H7 (cell line): ENCODE measurements around the gene HOXA5. TPM values are rescaled to one million over a fixed set of nuclear protein-coding genes. Genes with fewer than 3 reads are reported as not detected.

Experiments used
- DNase-seq: peaks from one replicate; pipeline ENCODE4 v3.0.0; 2012
- H3K27me3 ChIP-seq: 2 replicates; pipeline ENCODE4 v1.6.0; 2011; ENCODE audit warnings: mild to moderate bottlenecking, low read length; ENCODE audit not compliant: control insufficient read depth, insufficient read depth
- H3K36me3 ChIP-seq: replicated peaks from 2 replicates; pipeline ENCODE4 v1.5.1; 2011; ENCODE audit warnings: low read length; ENCODE audit not compliant: control insufficient read depth, insufficient read depth
- H3K4me3 ChIP-seq: 2 replicates; pipeline ENCODE4 v1.5.1; 2011; ENCODE audit warnings: low read depth, mild to moderate bottlenecking, control low read depth, low read length, moderate library complexity; ENCODE audit not compliant: insufficient read depth
- total RNA-seq: library from RNA; depleted of rRNA; stranded (reverse); fragments of >200 nt; shearing (Covaris generic); gene quantifications from 2 replicates; pipeline ENCODE4 v1.2.3, GENCODE V29; 2014

Gene HOXA5
- total RNA-seq, 1 experiment from 2014 or later = not detected

DNA sequence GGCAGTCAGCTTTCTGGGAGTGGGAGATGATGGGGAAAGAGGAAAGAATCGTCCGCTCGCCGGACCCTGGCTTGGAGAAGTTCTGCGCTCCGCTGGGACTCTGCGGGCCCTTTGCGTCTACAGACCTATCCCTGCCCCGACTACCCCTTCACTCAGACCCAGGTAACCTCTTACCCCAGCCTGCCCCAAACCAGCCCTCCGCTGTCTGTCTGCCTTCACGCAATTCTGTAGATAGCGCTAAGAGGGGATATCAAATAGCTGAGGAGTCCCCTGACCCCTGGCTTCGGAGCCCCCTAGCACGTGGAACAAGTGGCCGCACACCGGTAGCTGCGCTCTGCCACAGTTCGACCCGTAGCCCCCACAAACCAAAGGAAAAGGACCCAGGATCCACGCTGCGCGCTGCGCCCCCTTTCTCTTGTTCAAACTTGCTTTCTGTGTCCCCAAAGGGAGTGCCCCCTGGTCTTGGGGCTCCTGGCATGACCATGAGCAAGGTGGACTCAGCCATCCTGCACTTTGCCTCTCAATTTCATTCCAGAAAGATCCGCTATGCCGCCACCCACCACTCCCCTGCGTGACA is 19.9 kb downstream of the HOXA5 start:
- Histone ChIP-seq H3K4me3 (no peak overlapping the region), H3K36me3 (no peaks in the 10 kb centered on the region), H3K27me3 (peaks cover 100% of the 10 kb centered on the region)
- peak; percentile 61 for DNase-seq

DNA sequence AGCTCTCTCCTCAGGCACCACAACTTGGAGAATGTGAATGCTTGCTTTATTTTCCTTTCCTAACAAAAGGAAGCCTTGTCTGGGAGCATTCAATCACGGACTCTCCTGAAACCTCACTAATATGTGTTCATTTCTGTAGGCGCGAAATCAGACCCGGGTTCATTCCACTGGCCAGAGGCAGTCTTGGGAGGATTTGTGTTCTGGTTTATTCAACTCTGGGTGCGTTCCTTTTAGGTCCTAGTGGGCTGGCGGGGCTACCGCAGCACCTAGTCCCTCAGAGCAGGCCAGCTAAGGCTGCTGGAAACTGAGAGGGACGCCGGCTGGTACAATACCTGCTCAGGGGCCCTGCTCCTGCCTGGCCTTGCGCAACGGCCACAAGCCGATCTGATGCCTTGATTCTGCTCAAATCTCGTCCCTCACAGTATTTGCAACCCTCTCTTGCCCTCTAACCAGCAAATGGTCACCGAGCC is 20.4 kb downstream of the HOXA5 start:
- peaks cover 100% of the 10 kb centered on the region for H3K27me3 ChIP-seq
- H3K4me3 ChIP-seq = no peak overlapping the region
- no peaks in the 10 kb centered on the region for H3K36me3 ChIP-seq
- peak; percentile 73 for DNase-seq

DNA sequence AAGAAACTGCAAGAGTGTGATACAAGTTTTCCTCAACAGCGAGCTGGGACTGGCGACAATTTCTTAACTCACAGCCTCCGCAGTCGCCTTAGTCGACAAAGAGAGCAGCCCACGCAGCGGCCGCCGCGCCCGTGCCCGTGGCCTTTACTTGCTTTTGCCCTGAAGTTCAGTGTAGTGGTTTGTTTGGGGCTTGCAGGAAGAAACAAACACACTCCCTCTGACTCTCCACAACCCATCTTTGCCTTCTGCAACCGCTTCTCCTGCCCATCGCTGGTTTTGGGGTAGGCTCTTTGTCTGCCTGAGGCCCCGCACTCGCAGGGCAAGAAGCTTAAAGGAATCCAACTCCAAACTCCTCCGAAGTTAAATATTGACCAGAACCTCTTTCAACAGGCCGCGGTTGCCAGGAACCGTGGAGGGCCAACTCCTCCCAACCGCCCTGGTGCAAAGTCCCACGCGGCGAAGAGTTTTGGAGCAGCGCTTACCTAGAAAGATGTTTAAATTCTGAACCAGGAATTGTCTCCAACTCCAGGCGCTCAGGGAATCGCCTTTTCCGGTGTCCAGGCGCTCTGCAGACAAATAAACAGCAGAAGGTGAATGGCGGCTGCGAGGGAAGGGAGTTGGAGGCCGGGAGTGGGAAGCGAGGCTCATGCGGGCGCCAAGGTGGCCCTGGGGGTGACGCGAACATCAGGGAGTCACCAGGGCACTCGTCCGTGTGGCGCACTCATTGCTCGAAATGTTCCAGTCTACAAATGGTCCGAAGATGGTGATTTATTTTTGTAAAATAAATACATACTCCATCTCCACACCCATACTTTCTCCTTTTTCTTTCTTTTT is 21.2 kb downstream of the HOXA5 start:
- Histone ChIP-seq H3K36me3 (no peaks in the 10 kb centered on the region), H3K4me3 (no peak overlapping the region), H3K27me3 (peaks cover 100% of the 10 kb centered on the region)
- DNase-seq = peak; percentile 60

DNA sequence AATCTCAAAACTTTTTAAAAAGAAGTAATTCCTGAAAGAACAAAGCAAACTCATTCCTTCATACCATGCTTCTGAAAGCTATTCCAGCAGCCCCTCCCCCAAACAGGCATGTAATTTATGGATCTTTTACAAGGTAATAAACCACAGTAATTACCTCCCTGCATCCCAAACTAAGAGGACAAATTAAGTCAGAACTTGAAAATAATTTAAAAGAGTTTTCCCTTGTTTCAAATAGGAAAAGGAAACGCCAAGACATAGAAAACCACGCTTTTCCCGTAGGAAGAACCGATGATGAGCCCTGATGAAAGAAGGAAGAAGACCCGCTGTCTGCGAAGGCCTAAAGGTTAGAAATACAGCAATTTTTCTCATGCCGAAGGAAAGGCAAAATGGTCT is 21.8 kb downstream of the HOXA5 start:
- H3K27me3 ChIP-seq = peaks cover 100% of the 10 kb centered on the region
- H3K36me3 ChIP-seq = no peaks in the 10 kb centered on the region
- no peak overlapping the region for H3K4me3 ChIP-seq
- no peak for DNase-seq

DNA sequence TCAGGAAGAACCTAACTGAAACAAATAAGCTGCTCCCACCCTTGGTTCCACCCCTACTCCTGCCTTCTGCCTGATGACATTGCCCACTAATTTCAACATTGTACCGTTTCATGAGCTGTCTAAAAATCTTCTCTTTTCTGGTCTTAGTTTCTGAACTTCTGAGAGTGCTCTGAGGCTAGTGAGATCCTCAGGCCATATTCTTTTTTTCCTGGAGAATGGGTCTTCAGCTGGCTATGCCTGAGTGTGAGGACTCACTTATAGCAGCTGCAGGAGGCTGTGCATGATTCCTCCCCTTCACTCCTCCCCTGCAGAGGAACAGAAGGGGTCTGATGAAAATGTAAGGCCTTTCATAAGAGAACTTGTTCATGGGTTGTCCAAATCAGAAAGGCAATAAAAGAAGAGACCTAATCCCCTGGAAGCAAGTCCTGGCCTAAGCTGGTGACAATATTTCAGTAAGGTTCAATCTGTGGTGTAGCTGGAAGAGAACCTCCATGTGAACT is 24.0 kb downstream of the HOXA5 start:
- Histone ChIP-seq H3K36me3 (no peaks in the 10 kb centered on the region), H3K27me3 (peaks cover 99% of the 10 kb centered on the region), H3K4me3 (no peak overlapping the region)
- no peak for DNase-seq

DNA sequence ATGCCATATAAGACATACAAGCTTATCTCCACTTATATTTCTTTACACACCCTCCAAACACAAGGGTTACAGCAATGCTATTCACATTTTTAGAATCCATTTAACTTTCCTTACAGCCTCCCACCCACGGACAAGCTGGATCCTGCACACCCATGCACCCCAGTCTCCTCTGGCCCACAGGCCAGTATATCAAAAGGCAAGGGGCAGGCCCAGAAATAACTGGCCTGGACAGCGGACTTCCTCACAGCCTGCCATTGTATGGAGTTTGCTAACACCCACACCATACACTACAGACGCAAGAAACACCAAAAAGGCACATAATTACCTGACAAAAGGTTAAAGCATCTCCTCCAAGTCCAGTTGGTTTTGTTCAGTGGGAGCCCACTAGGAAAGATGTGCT is 24.9 kb downstream of the HOXA5 start:
- H3K36me3 ChIP-seq = no peaks in the 10 kb centered on the region
- no peak for DNase-seq
- no peak overlapping the region for H3K4me3 ChIP-seq
- peaks cover 96% of the 10 kb centered on the region for H3K27me3 ChIP-seq

DNA sequence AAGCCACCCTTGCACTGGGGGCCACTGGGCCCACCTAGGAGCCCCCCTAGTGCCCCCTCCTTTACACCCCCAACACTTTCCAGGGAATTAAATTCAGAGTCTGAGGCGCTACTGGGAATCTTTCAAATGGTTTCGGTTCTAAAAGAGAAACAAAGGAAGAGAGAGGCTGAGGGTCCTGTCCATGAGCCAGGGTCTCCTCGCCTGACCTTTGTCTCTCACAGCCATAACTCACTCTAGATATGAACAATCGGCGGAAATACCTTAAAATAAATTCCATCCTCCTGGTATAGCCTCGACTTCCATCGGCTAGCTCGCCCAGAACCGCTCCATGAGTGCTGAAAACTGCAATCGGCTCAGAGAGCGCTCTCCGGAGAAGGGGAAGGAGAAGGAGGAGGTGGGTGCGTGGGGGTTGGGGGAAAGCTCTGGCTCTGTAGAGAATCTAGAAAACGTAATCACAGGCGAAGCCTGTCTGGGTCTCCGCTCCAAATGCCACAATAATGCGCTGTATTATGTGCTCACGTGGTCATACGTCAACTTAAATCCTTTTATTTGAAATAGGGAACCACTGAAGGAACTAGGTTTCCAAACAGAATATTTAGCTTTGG is 25.5 kb downstream of the HOXA5 start:
- DNase-seq = no peak
- peaks cover 96% of the 10 kb centered on the region for H3K27me3 ChIP-seq
- H3K36me3 ChIP-seq = no peaks in the 10 kb centered on the region
- H3K4me3 ChIP-seq = no peak overlapping the region

DNA sequence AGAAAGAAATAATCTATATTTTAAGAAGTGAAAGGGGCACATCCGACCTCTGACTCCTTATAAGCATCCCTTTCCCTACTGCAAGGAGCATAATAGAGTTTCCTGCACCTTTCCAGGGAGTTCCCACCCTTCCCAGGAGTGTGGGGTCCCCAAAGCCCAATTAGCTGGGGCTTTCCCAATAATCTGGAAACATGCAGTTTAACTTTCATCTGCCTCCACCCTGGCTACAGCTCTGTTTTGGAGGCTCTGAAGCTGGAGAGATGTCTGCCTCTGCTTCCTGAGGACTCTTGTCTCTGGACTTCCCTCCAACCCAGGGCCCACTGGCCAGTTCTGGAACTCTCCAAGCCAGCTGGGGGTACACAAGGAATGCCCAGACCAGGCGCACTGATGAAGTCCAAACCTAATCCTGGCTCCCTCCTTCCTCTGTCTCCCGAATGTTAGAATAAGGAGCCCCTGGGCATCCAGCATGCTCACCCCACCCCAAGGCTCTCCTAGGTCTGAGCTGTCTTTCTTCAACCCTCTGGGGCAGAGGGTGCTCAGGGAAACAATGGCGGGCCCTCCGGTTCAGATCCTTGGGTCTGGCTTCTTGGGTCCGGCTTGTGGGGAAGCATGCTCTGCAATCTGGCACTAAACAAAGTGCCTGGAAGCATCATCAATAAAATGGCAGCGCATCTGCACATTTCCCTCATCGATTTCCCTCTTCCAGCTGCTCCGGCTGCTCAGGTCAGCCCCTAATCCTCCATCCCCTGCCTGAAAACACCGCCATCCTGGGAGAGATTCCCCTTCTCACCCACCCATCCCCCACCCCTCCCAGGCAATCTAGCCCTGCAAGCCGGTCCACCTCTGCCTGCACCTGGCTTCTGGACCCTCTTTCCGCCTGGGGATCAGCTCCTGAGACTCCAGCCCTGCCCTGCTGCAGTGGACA is 26.3 kb downstream of the HOXA5 start:
- Histone ChIP-seq H3K36me3 (no peaks in the 10 kb centered on the region), H3K4me3 (no peak overlapping the region), H3K27me3 (peaks cover 96% of the 10 kb centered on the region)
- DNase-seq = peak; percentile 80

DNA sequence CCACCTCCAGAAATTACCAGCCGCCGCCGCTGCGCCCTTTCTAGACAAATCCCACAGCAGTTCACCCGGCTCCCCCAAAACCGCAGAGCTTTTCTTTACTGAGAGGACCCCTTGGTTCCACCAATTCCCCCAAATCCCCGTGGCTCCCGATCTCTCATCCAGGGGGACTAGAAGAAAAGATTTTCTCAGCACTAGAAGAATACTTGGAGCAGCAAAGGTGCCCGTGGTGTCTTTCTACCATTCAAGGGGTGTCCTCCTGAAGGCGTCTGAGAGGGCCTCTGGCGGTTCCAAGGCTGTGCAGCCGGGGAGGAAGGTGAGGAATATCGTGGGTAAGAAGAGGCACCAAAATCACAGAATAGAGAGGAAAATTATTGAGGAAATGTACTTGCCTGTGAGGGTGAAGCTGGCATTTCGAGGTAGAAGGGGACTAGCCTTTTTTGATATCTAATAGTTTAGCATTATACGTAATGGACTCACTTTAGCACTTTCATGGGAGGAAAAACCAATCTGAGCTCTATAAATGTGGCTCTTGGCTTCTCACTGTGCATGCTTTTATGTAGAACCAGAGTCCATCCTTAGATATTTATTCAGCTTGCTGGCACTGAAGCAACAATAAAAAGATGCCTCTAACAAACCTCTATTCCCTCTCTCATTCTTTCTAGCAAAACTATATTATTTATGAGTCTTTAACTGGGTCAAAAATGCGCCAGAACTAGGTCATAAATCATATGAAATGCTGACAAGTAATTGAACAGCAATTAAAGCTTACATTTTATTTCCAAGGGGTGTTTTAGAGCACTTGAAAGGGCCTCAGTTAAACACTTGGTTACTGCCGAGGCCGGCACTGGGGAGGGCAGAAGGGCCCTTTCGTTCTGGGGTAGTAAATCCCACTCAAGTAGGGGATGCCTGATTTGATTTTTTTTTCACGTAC is 27.2 kb downstream of the HOXA5 start:
- Histone ChIP-seq H3K4me3 (no peak overlapping the region), H3K27me3 (peaks cover 96% of the 10 kb centered on the region), H3K36me3 (no peaks in the 10 kb centered on the region)
- DNase-seq = no peak

DNA sequence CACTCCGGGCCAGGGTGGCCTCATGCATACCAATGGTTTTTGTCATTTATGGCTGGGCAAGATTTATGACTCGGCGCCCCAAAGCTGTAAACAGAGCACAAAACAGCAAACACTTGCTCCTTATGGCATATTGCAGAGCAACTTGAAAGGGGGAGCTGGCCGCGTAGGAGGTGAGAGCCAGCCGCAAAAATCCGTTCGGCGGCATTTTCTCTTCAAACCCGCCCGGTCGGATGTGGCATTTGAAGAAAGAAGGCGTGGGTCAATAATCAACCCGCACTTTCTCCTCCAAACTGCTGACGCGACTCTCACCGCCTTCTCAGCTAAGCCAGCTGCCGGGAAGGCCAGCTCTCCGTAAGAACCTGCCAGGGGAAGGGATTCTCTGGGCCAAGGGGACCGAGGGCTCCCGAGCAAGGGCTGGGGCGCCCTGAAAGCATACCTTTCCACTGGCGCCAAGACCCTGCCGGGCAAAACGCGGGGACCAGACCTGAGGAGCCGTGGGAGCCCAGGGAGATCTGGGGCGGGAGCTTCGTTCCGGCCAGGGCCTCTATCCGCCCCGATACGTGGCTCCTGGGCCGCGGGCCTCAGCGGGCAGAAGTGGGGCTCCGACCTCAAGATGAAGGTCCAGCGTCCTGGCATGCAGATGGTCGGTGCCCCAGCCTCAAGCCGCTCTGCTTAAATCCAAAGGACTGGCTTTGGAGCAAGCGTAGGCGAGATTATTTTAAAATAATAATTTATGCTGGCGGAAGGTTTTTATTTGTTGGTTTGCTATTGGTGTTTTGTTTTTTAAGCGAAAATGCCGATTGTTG is 28.1 kb downstream of the HOXA5 start:
- DNase-seq = peak; percentile 77
- H3K4me3 ChIP-seq = no peak overlapping the region
- H3K27me3 ChIP-seq = peaks cover 96% of the 10 kb centered on the region
- H3K36me3 ChIP-seq = no peaks in the 10 kb centered on the region

DNA sequence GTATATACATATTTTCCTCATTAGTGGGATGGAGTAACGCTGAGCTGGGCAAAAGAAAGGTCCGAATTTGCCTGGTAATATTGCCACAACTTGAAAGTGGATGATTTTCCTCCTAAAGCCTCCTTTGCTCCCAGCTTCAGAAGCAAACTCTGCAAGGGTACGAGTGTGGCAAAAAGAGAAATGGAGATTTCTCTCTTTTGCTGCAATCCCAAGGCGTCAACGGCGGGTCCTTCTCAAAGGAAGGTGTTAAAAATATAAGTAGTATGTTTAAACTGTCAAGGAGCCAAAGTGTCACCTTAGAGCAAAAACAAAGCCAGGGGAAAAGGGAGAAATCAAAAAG is 28.6 kb downstream of the HOXA5 start:
- Histone ChIP-seq H3K27me3 (peaks cover 96% of the 10 kb centered on the region), H3K36me3 (no peaks in the 10 kb centered on the region), H3K4me3 (no peak overlapping the region)
- peak; percentile 14 for DNase-seq

DNA sequence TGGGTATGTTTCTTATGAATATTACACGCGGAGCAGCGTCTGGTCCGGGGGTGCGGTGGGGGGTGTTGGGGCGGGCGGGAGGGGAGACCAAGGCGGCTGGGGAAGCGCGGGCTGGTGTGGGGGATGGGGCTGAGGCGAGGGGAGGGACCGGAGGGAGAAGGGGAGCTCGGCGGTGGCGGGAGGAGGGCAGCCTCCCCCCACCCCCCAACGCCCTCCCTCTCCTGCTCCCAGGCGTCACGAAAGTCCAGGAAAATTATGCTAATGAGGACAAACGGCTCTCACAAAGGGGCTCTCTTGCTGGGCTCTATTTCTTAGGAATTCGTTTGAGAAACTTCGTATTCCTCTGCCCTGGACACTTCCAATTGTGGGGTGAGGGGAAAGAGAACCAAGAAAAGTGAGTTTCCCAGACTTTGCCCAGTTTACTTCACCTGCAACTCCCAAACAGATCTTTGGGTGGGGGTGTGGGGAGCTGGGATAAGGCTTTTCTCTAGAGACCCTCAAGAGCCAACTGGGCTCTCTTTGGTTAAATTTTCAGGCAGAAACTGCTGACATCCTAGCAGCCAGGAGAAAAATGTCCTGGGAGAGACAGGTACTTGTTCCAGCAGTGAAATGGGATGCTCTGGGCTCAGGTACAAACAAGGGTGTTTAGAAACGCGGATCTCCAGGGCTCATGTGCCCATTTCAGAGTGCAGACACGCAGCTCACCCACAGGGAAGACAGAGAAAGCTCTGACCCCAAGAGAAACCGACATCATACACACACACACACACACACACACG is 29.3 kb downstream of the HOXA5 start:
- Histone ChIP-seq H3K27me3 (peaks cover 96% of the 10 kb centered on the region), H3K4me3 (no peak overlapping the region), H3K36me3 (no peaks in the 10 kb centered on the region)
- peak; percentile 85 for DNase-seq
